ENCODE measurements around the gene BLOC1S4.
A peak's percentile ranks its signal among the peaks of the same experiment; 100 is the strongest.
"Not testable (repeated sequence)": the region's sequence is repeated elsewhere in the genome, so short reads cannot be mapped to it uniquely, and the experiment has no call there.

BLOC1S4 gene

GRCh38 chr4:6722891-6723290, 6.9 kb downstream of the BLOC1S4 start:
- no peak for DNase-seq
- Histone ChIP-seq H3K36me3 (replicated peaks) (no peaks in the 10 kb centered on the region), H3K4me3 (ENCODE audit: low read depth, low read length) (no peak overlapping the region), H3K27ac (no peak overlapping the region), H3K27me3 (replicated peaks) (no peaks in the 10 kb centered on the region)
- TF ChIP-seq CTCF (IDR thresholded peaks at IDR 0.05; ENCODE audit: low read depth, low read length, missing control alignments), result no peak
- in situ Hi-C loops (cut with HindIII; ENCODE audit: low pct_ligation_motif_present, low sequenced_read_pairs), result no loop called here

- Histone ChIP-seq H3K4me3 (ENCODE audit: low read depth, low read length) (no peak overlapping the region), H3K27me3 (replicated peaks) (no peaks in the 10 kb centered on the region), H3K27ac (no peak overlapping the region), H3K36me3 (replicated peaks) (no peaks in the 10 kb centered on the region)
- in situ Hi-C loops (cut with HindIII; ENCODE audit: low pct_ligation_motif_present, low sequenced_read_pairs), result no loop called here
- TF ChIP-seq CTCF (IDR thresholded peaks at IDR 0.05; ENCODE audit: low read depth, low read length, missing control alignments), result no peak
- no peak for DNase-seq
Observed at GRCh38 chr4:6723851-6724250, 7.9 kb downstream of the BLOC1S4 start.

- TF ChIP-seq CTCF (IDR thresholded peaks at IDR 0.05; ENCODE audit: low read depth, low read length, missing control alignments), result no peak
- H3K4me3 ChIP-seq (ENCODE audit: low read depth, low read length), result no peak overlapping the region
- H3K27ac ChIP-seq, result no peak overlapping the region
- no peaks in the 10 kb centered on the region for H3K27me3 ChIP-seq (replicated peaks)
- no peaks in the 10 kb centered on the region for H3K36me3 ChIP-seq (replicated peaks)
- DNase-seq, result peak; percentile 37
- in situ Hi-C loops (cut with HindIII; ENCODE audit: low pct_ligation_motif_present, low sequenced_read_pairs), result loop anchor here (25.0 kb wide), 1 partner anchor 138 kb away; no protein-coding TSS in a partner anchor
Observed at GRCh38 chr4:6724421-6725111, 8.6 kb downstream of the BLOC1S4 start.

GRCh38 chr4:6725427-6725961, 9.5 kb downstream of the BLOC1S4 start:
- H3K27me3 ChIP-seq (replicated peaks); H3K36me3 ChIP-seq (replicated peaks); H3K27ac ChIP-seq; DNase-seq; H3K4me3 ChIP-seq (ENCODE audit: low read depth, low read length): not testable (repeated sequence)
- in situ Hi-C loops (cut with HindIII; ENCODE audit: low pct_ligation_motif_present, low sequenced_read_pairs), result loop anchor here (25.0 kb wide), 1 partner anchor 137 kb away; no protein-coding TSS in a partner anchor

GRCh38 chr4:6727081-6727942, 11.3 kb downstream of the BLOC1S4 start:
- no peaks in the 10 kb centered on the region for H3K27me3 ChIP-seq (replicated peaks)
- TF ChIP-seq CTCF (IDR thresholded peaks at IDR 0.05; ENCODE audit: low read depth, low read length, missing control alignments), result no peak
- in situ Hi-C loops (cut with HindIII; ENCODE audit: low pct_ligation_motif_present, low sequenced_read_pairs), result loop anchor here (25.0 kb wide), 1 partner anchor 135 kb away; no protein-coding TSS in a partner anchor

GRCh38 chr4:6727943-6728250, 11.9 kb downstream of the BLOC1S4 start:
- Histone ChIP-seq H3K27me3 (replicated peaks) (no peaks in the 10 kb centered on the region), H3K4me3 (ENCODE audit: low read depth, low read length) (no peak overlapping the region), H3K27ac (no peak overlapping the region), H3K36me3 (replicated peaks) (no peaks in the 10 kb centered on the region)
- TF ChIP-seq CTCF (IDR thresholded peaks at IDR 0.05; ENCODE audit: low read depth, low read length, missing control alignments), result no peak
- DNase-seq, result no peak
- in situ Hi-C loops (cut with HindIII; ENCODE audit: low pct_ligation_motif_present, low sequenced_read_pairs), result loop anchor here (25.0 kb wide), 1 partner anchor 134 kb away; no protein-coding TSS in a partner anchor

More at GRCh38 chr4:6727081-6727942, 11.3 kb downstream of the BLOC1S4 start:
- Histone ChIP-seq H3K27ac (no peak overlapping the region), H3K4me3 (ENCODE audit: low read depth, low read length) (no peak overlapping the region), H3K36me3 (replicated peaks) (no peaks in the 10 kb centered on the region)
- peak; percentile 14 for DNase-seq
